Stimulated activated CD8-positive, alpha-beta memory T cell treated with anti-CD3 and anti-CD28 coated beads, Interleukin-12 subunit alpha, Interleukin-12 subunit beta, amount 100 ng/mL, for 24 hours (primary cell): ENCODE results near the gene SPP1.
"Not testable (repeated sequence)": the region's sequence is repeated elsewhere in the genome, so short reads cannot be mapped to it uniquely, and the experiment has no call there.

ENCODE experiments used
- DNase-seq: peaks from one replicate; pipeline ENCODE4 v3.0.0-alpha.2; 2020; ENCODE audit errors: extremely low read depth

Gene SPP1

GRCh38 chr4:87986508-87986907 lies 11.0 kb downstream of the SPP1 start:
- DNase-seq = no peak

GRCh38 chr4:87989765-87990164 lies 14.3 kb downstream of the SPP1 start:
- no peak for DNase-seq

- no peak for DNase-seq
Measured at GRCh38 chr4:87995435-87995834, 19.9 kb downstream of the SPP1 start.

- not testable (repeated sequence) for DNase-seq
Measured at GRCh38 chr4:87999191-87999691, 23.7 kb downstream of the SPP1 start.

- DNase-seq = no peak
Measured at GRCh38 chr4:88001871-88002270, 26.4 kb downstream of the SPP1 start.

- DNase-seq = no peak
Measured at GRCh38 chr4:88002786-88003185, 27.3 kb downstream of the SPP1 start.

GRCh38 chr4:88003261-88003660 lies 27.7 kb downstream of the SPP1 start:
- no peak for DNase-seq

- no peak for DNase-seq
Measured at GRCh38 chr4:88005076-88005475, 29.6 kb downstream of the SPP1 start.

GRCh38 chr4:88005946-88006345 lies 30.4 kb downstream of the SPP1 start:
- DNase-seq = no peak

GRCh38 chr4:88006956-88007303 lies 31.4 kb downstream of the SPP1 start:
- DNase-seq = no peak

GRCh38 chr4:88007304-88008121 lies 32.0 kb downstream of the SPP1 start, which contains the start of gene PKD2:
Gene PKD2, plus strand, starts transcription at chr4:88007635. Its CDS starts 99 bp downstream, at chr4:88007734.
- DNase-seq = peak; percentile 51

- DNase-seq = no peak
Measured at GRCh38 chr4:88008122-88008742, 32.7 kb downstream of the SPP1 start.

- no peak for DNase-seq
Measured at GRCh38 chr4:88008743-88009171, 33.2 kb downstream of the SPP1 start.

- no peak for DNase-seq
Measured at GRCh38 chr4:88009871-88010270, 34.4 kb downstream of the SPP1 start.

GRCh38 chr4:88010966-88011365 lies 35.5 kb downstream of the SPP1 start:
- no peak for DNase-seq

GRCh38 chr4:88012647-88013046 lies 37.1 kb downstream of the SPP1 start:
- DNase-seq = no peak

- DNase-seq = no peak
Measured at GRCh38 chr4:88014386-88014905, 38.9 kb downstream of the SPP1 start.

- no peak for DNase-seq
Measured at GRCh38 chr4:88015659-88016295, 40.3 kb downstream of the SPP1 start.

- no peak for DNase-seq
Measured at GRCh38 chr4:88017516-88018297, 42.2 kb downstream of the SPP1 start.

GRCh38 chr4:88018466-88018865 lies 43.0 kb downstream of the SPP1 start:
- no peak for DNase-seq

- no peak for DNase-seq
Measured at GRCh38 chr4:88021824-88022223, 46.3 kb downstream of the SPP1 start.

- DNase-seq = no peak
Measured at GRCh38 chr4:88022289-88022688, 46.8 kb downstream of the SPP1 start.
